DMS153 treated with DMSO at 0.1 percent for 48 hours (cell line): ENCODE measurements around the gene RAB31.
"Not testable (repeated sequence)": the region's sequence is repeated elsewhere in the genome, so short reads cannot be mapped to it uniquely, and the experiment has no call there.

Experiments
- DNase-seq: peaks from one replicate; lab custom pipeline; 2025; ENCODE audit not compliant: unreplicated experiment; lab: John Stamatoyannopoulos, UW

The RAB31 gene

GRCh38 chr18:9756933-9757470 lies 48.9 kb downstream of the RAB31 start:
- DNase-seq, result no peak

DNA sequence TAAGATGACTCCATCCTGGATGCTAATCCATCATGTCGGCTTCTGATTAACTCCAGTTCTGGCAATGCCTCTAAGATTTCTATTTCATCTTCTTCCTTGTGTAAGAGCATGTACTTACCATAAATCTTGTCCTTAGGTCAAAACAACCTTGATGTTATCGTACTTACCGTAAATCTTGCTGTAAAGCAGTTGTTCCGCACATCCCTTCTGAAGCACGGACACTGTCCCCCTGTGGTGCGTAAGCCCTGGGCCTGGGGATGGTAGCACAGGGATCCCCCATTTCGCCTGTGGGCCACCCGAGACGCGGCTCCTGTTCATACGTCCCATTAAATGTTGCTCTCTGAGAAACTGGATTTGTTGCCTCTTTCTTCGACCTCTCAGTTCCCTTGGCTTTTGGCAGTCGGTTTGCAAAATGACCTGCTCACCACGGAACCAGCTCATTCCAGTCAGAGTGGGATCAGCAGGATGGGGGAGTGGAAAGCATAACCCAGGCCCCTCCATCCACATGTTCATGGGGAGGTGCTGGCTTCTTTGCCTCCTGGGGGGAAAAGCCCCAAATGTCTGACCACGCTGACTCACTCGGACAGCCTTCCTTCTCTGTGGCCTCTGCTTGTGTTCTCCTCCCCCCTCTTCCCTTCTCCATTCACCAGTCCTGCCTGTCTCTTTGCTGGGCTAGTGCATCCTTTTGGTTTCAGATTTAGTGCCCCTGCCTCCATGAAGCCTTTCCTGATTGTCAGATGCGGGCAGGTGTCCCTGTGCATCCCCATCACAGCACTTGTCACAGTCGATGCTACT lies 49.9 kb downstream of the RAB31 start:
- DNase-seq, result no peak

GRCh38 chr18:9758624-9759075 lies 50.5 kb downstream of the RAB31 start:
- no peak for DNase-seq

DNA sequence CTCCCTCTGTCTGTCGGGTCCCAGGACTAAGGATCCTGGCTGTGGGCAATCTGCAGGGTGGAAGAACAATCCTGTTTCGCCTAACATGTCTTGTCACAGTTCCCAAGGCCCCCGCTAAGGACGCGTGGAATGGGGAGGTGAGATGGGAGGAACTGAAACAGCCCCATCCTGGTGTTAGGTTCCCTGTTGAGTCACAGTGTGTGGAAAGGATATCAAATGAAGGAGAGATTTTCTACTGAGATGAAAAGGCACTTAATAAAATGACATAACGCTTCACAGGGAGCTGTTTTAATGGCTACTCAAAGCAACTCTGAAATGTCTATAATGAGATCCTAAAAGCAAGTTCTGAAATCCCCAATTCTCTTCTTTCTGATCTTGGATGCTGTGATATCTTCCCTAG lies 52.5 kb downstream of the RAB31 start:
- DNase-seq, result no peak

DNA sequence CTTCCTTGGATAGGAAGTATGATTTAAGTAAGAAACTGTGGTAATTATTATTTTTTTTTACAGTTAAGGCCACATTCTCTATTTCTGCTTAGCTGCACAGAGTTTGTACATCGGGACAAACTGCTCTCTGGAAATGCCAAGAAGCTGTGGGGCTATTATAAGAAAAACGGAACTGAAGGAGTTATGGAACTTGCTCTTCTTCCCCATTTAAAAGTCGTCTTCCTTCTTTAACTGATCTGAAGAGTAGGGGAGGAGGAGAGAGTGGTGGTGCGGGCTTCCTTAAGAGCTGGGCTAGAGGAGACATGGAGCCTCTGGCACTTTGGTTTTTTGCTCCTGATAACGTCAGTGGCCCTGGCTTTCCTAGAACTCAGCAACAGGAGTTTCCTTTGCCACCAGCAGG lies 54.4 kb downstream of the RAB31 start:
- no peak for DNase-seq

DNA sequence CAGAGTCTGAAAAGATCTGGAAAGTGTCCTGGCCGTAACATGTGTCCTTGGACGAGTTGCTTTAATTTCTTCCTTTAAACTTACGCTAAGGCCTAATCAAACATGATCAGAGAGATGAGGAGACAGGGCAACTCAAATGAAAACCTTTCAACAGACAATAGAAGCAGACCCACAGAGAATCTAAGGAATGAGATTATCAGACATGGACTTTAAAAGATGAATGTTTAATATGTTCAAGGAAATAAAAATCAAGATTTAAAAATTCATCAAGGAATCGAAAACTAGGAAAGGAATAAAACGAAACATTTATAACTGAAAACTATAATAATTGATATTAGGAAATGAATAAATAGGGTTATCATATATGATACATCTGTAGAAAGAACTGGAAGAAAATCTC lies 55.1 kb downstream of the RAB31 start:
- DNase-seq, result no peak

DNA sequence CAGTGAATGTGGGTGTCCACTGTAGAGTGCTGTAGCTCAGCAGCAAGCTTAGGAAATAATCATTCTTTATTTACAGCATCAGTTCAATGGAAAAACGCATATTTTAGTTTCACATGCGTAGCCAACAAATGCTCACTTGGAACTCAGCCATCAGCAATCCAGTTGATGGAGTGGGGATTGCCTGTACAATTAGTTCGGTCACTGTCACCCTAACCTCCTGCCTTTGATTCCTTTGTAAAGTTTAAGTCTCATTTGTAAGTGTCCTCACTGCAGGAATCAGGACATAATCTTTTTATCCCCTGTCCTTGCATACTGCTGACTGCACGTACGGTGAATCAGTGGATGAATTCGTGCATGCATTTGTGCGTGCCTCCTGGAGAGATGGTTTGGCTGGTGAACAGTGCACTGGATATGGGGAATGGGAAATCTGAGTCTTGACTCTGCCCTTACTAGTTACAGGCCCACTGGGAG lies 55.9 kb downstream of the RAB31 start:
- no peak for DNase-seq

- DNase-seq, result no peak
Measured at GRCh38 chr18:9765501-9765900, 57.4 kb downstream of the RAB31 start.

DNA sequence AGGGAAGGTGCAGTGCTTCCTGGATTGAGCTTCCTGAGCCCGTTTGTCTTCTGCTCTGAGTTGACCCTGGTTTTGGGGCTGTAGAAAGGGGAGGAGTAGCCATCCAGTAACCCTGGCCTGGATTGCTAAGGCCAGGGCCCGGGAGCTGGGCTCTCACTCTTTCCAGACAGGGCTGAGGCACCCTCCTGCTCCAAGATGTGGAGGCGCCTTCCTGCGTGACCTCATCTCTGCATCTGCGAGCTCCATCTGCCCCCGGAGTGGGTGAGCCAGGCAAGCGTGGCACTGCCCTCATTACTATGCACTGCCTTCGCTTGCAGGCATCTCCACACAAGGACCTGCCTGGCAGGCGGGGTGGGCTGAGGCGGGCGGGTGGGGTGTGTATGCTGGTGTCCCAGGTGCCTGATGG lies 58.0 kb downstream of the RAB31 start:
- no peak for DNase-seq

GRCh38 chr18:9766740-9767139 lies 58.6 kb downstream of the RAB31 start:
- no peak for DNase-seq

GRCh38 chr18:9768071-9768691 lies 60.1 kb downstream of the RAB31 start:
- not testable (repeated sequence) for DNase-seq

DNA sequence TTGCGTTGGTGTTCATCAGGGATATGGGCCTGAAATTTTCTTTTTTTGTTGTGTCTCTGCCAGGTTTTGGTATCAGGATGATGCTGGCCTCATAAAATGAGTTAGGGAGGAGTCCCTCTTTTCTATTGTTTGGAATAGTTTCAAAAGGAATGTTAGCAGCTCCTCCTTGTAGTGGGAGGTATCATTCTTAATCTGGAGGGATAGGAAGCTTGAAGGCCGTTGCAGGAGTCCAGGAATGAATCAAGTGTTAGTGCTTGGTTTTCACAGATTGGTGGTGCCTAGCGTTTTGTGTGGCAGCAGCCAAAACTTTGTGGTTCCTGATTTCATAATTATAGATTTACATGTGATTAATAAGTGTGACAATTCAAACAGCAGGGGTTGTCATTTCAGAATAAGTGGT lies 62.0 kb downstream of the RAB31 start:
- not testable (repeated sequence) for DNase-seq

- no peak for DNase-seq
Measured at GRCh38 chr18:9771261-9771976, 63.3 kb downstream of the RAB31 start.

- DNase-seq, result no peak
Measured at GRCh38 chr18:9771977-9772660, 64.0 kb downstream of the RAB31 start.

DNA sequence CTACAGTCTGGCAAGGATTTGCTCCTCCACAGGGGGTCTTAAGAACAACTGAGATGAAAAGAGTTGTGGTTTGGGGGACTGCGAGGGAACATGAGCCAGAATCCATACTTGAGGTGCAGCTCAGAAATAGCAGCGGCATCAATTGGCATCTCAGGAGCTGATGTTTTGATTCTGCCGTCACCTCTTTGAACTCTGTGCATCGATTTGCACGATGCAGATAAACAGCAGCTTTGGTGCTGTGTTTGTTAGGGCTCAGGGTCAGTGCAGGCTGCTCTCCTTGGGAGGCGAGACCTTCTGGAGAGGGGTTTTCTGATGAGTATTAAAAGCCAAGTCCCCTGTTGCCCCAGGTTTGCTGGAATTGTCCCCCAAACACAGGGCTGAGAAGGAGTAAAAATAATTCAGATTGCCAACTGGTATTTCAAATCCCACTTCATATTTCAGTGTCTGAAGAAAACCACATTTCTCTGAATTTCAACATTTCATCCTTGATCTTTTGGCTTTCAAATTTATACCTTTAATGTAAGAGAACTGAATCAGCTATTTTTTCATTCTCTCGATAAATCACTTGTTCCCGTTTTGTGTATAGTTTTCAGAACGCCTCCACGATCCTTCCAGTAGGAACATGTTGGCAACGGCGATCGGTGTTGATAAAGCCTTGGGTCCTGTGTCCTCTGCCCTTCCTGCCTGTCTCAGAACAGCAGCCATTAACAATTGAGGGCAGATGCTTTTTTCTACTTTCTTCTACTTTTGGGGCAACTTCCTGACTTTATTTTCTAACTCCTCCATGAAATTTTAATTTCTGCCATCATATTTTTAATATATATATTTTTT lies 65.0 kb downstream of the RAB31 start:
- no peak for DNase-seq

DNA sequence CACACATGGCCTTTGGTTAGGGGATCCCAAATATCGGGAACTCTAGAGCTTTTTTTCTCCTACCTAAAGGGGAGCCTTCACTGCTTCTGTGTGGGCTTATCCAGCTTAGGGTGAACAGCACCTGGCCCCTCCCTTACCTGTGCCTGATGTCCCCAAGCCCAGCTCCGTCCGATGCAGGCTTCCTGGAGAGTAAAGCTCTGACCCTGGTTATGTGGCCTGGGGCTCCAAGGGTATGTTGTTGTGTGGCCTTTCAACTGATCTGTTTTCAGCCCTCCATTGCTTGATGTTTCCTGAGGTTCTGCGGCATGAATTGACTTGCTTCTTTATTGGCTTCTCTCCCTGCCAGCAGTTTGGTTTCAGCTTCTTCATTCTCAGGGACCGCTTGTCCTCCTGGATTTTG lies 66.0 kb downstream of the RAB31 start:
- no peak for DNase-seq

- no peak for DNase-seq
Measured at GRCh38 chr18:9775178-9775577, 67.1 kb downstream of the RAB31 start.

- no peak for DNase-seq
Measured at GRCh38 chr18:9779630-9780029, 71.5 kb downstream of the RAB31 start.

DNA sequence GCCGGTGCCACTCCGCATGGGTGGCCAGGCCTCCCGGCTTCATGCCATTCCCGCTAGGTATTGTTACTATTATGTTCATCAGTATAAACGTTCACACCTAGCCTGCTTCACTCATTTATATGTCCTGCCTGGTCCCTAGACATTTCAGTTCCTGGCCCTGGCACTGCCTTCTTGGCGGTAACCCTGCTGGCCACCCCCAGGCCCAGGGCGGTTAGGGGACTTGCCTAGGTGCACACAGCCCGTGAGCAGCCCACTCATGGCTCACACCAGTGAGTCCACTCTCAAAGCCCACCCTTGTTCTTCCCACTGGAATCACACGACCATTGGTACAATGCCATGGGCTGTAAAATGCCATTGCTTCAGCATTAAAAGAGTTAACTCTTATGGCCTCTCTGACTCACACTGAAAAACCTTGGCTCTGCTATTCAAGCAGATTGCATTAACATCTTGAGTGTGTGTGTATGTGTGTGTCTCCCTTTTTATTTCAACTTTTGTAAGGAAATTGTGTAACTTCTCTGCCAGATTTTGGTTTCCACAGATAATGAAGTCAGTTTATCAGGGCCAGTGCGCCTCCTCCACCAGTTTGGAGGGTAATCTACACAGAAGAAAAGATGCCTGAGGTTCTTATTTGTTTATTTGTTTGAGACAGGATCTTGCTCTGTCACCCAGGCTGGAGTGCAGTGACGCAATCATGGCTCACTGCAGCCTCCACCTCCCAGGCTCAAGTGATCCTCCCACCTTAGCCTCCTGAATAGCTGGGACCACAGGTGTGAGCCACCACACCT lies 74.2 kb downstream of the RAB31 start:
- no peak for DNase-seq
